NK-92 treated with Interleukin-12 subunit alpha and Interleukin-12 subunit beta, amount 100 ng/mL, for 24 hours (cell line): Measurements from ENCODE around the gene ARHGAP6.
"Not testable (repeated sequence)": the region's sequence is repeated elsewhere in the genome, so short reads cannot be mapped to it uniquely, and the experiment has no call there.

Source experiments
- DNase-seq: peaks from one replicate; lab custom pipeline; 2025; lab: John Stamatoyannopoulos, UW

The ARHGAP6 gene

DNA sequence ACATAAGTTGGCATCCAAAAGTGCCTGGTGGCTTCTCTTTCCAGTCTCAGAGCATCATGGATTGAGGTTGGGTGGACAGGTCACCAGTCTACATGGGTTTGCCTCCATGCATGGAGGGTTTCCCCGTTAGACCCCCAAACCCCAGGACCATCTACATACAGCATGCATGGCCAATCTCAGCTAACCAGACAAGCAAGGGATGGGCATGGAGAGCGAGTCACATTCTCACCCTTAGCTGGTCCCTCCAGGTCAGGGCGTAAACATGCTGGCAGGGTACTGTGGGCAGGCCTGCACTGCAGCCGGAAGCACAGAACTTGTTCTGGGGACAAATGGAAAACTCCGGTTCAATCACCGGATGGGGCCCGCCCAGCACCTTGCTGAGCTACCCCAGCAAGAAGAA is 517.3 kb downstream of the ARHGAP6 start:
- DNase-seq, result no peak

GRCh38 chrX:11146411-11146810 is 519.3 kb downstream of the ARHGAP6 start:
- no peak for DNase-seq

DNA sequence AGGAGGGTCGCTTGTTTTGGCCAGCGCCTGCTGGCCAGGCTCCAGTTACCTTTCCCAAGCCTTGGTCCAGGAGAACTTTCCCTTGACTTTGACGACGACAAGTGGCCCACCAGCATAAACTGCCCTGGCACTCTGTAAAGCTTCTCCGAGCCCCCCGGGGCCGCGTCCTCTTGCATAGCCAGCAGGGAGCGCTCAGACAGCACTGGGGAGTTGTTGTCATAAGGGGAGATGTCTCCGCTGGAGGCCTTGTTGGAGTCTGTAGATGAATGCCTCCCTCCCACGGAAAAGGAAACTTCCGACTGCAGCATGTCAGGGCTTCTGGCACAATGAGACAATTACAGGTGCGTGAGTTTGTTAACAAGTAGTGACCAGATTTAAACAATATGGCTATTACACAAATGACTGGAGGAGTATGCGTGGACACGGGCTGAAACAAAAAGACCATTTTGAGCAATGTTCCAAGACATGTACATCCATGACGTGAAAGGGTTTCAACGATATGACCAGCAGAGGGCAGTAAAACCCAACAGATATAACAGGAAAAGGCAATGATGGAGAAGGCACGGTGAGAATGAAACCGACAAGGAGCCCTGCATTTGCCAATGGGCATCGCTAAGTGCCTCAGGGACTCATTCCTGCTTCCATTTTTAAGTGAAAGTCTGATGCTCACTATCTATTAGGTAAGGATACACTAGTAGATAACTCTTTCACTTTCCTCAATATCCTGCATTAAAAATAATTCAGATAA is 521.6 kb downstream of the ARHGAP6 start:
- DNase-seq, result peak; percentile 1

- DNase-seq, result no peak
Measured at GRCh38 chrX:11138498-11139390, 527.0 kb downstream of the ARHGAP6 start.

GRCh38 chrX:11137543-11138139 is 528.1 kb downstream of the ARHGAP6 start:
- no peak for DNase-seq

DNA sequence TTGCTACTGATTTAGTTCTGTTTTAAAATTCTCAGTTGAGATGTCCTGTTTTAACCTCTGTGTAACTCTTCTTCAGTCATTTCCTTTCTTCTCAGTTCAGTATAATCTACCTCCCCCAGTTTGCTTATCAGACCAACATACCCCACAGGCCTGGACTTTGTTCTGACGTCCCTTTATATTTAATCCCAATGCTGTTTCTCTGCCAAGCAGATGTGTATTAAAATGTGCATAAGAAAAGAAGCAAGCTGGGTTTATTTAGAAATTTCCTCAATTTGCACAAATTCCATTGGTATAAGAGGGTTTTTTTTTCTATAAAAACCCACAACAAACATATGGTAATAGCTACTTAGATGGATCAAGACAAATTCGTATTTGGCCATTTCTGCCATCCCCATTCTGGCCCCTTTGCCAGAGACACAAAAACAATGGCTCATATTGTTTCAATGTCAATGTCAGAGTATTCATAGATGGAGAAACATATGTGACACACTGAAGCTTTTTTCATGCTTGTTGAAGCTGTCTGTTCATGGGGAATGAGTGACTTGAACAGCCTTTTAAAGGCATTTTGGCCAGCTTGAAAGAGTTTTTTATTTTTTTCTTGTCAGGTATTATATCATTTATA is 530.0 kb downstream of the ARHGAP6 start:
- DNase-seq, result no peak

DNA sequence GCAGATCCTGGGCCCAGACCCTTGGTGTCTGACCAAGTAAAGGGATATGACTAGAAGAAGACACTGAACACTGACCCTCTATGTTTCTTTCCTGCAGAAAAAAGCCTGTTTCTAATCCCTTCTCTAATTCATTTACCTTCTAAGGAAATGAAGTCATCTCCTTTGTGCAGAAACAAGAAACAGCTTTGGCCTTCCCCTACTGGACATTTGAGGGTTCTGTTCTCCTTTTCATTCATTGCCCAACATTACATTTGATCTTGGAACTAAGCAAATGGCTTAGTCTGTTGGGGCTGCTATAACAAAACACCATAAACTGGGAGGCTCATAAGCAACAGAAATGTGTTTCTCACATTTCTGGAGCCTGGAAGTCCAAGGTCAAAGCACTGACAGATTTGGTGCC is 534.6 kb downstream of the ARHGAP6 start:
- no peak for DNase-seq

- DNase-seq, result no peak
Measured at GRCh38 chrX:11130136-11130535, 535.6 kb downstream of the ARHGAP6 start.

GRCh38 chrX:11129534-11130105 is 536.1 kb downstream of the ARHGAP6 start:
- DNase-seq, result no peak

- DNase-seq, result no peak
Measured at GRCh38 chrX:11125060-11125459, 540.7 kb downstream of the ARHGAP6 start.

- no peak for DNase-seq
Measured at GRCh38 chrX:11124112-11124511, 541.6 kb downstream of the ARHGAP6 start.

DNA sequence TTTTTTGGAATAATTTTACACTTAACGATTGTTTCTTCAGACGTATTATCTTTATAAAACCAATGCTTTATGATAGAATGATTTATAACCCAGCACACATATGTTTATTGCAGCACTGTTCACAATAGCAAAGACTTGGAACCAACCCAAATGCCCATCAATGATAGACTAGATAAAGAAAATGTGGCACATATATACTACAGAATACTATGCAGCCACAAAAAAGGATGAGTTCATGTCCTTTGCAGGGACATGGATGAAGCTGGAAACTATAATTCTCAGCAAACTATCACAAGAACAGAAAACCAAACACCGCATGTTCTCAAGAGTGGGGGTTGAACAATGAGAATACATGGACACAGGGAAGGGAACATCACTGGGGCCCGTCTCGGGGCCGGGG is 542.6 kb downstream of the ARHGAP6 start:
- DNase-seq, result not testable (repeated sequence)

DNA sequence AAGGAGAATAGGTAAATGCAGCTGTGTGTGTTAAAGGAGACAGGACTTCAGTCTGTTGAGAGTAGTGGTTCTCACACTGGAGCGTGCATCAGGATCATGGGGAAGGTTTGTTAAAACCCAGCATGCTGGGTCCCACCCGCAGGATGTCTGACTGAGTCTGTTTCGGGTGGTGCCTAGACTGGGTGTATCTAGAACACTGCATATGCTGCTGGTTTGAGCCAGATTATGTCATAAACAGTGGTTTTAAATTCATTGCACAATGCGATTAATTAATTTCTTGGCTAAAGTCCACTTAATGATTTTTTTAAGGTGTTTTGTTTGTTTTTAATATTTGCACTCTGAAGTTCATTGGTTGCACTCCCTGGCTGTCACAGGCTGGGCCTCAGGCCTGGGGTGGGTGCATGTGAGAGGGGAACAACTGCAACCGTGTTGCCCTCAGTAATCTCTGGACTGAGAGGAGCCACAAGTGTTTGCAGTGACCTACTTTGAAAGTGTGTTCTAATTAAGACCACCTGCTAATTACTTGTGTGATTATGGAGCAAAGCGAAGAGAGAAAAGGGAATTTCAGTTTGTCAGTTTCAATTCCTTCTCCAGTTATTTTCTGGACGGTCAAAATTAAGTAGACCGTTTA is 546.3 kb downstream of the ARHGAP6 start:
- no peak for DNase-seq

- no peak for DNase-seq
Measured at GRCh38 chrX:11117745-11118144, 548.0 kb downstream of the ARHGAP6 start.

DNA sequence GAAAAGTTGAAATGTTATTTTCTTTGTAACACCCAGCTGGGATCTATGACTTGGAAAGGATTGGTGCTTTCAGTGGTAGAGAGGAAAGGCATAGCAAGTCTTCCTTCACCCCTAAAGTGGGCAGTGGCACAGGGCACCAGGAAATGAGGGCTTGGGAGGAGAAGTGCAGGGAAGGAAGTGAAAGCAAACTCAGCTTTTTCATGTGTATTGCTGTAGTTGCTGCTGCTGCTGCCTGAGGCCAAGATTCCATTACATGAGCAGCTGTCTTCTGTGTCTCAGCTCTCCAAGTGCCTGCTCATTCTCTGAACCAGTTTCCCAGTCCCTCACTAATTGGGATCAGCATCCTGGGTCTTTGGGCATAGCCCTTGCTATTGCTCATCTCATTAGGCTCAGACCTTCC is 552.0 kb downstream of the ARHGAP6 start:
- no peak for DNase-seq

- no peak for DNase-seq
Measured at GRCh38 chrX:11111947-11112346, 553.8 kb downstream of the ARHGAP6 start.

DNA sequence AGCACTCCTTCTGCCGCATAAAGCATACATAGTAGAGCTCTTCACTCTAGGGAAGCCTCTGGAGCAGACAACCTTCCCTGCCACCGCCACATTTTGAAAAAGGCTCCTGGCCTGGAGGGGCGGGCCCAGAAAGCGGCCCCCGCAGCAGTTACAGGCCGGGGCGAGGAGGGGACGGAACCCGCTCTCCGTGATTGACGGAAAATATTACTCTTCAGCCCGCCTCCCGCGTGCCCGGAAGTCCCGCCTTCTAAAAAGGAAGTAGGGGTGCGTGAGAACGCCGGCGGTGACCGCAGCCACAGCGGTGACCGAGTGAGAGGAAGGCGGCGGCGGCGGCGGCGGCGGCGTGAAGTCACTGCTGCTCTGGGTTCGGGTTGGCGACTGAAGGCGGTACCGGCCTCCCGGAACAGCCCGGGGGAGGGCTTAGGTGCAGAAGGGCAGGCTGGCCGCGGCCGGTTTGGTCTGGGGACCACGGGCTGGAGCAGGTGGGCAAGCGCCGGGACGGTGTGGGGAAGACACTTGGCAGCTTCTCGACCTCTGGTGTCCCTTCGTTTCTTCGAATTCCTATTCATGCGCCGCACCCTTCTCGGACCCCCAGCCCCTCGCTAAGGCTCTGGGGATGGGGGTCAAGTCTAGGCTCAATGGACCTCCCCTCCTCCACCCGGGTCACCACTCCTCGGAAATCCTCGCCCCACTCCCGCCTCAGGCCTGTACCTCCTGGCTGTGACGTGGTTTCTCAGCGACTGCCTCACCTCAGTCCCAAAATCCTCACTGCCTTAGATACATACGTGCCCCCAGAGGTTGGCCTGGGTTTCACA is 554.5 kb downstream of the ARHGAP6 start, which contains the start of gene HCCS:
HCCS (plus strand) TSS at position 296 of the 815 bp plus-strand sequence. CDS start 729 bp downstream, outside the sequence.
- DNase-seq, result peak; percentile 74

- no peak for DNase-seq
Measured at GRCh38 chrX:11109968-11110367, 555.8 kb downstream of the ARHGAP6 start.

DNA sequence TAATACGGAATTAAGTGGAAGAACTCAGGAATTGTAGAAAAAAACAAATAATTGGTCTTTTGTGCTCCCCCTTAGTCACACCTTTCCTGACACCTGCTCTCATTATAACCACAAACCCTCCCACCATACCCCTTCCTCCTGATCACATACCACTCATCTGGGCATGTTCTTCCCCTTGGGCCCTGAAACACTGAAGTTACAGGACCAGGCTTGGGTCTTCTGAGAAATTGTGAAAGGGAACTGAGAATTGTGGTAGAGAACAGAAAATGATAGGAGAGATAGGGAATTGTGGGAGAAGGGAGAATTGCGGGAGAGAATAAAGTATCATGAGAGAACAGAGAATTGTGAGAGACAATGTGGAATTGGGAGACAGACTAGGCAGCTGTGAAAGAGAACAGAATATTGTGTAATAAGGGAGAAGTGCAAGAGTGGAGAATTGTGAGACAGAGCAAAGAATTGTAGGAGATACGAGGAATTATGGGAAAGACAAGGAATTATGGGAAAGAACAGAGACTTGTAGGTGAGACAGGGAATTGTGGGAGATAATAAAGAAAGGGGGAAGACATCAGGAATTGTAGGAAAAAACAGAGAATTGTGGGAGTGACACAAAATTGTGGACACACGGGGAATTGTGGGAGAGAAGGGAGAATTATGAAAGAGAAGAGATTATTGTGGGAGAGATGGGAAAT is 557.3 kb downstream of the ARHGAP6 start:
- DNase-seq, result no peak

DNA sequence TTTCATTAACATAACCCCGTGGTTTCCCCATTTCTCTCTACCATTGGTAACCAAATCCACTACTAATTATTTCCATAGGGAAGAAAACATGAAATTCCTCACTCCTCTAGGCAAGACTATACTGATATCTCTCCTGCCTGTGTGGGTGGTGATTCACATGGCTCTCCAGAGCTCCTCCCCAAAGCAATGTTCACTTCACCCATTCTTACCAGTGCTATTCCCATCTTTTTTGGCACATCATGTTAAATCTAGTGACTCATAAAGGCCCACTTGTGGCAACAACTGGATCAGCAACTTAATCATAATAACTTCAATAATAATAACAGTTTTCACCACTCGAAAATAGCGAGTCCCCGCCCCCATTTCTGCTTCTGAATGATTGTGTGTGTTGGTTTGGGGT is 560.6 kb downstream of the ARHGAP6 start:
- DNase-seq, result no peak
